ENCODE measurements around the gene HSFX4.
"Not testable (repeated sequence)": the region's sequence is repeated elsewhere in the genome, so short reads cannot be mapped to it uniquely, and the experiment has no call there.

The HSFX4 gene

GRCh38 chrX:149937871-149938426 is 8.6 kb downstream of the HSFX4 start:
- DNase-seq (ENCODE audit: low spot score): peak; percentile 51

GRCh38 chrX:149938427-149938880 is 9.1 kb downstream of the HSFX4 start, which contains the start of gene EOLA2:
Gene EOLA2, minus strand, starts transcription at chrX:149938491. Its CDS starts 4,617 bp downstream, at chrX:149933874.
- DNase-seq (ENCODE audit: low spot score): peak; percentile 90

GRCh38 chrX:149938881-149939654 is 9.7 kb downstream of the HSFX4 start:
- peak; percentile 91 for DNase-seq (ENCODE audit: low spot score)

- DNase-seq (ENCODE audit: low spot score): no peak
Observed at GRCh38 chrX:149939655-149939904, 10.2 kb downstream of the HSFX4 start.

GRCh38 chrX:149939905-149940673 is 10.7 kb downstream of the HSFX4 start:
- DNase-seq (ENCODE audit: low spot score): peak; percentile 87

GRCh38 chrX:149940674-149941024 is 11.3 kb downstream of the HSFX4 start:
- DNase-seq (ENCODE audit: low spot score): not testable (repeated sequence)

GRCh38 chrX:149945087-149945670 is 15.8 kb downstream of the HSFX4 start:
- not testable (repeated sequence) for DNase-seq (ENCODE audit: low spot score)

- not testable (repeated sequence) for DNase-seq (ENCODE audit: low spot score)
Observed at GRCh38 chrX:149945820-149946219, 16.4 kb downstream of the HSFX4 start.

- DNase-seq (ENCODE audit: low spot score): not testable (repeated sequence)
Observed at GRCh38 chrX:149946932-149947331, 17.6 kb downstream of the HSFX4 start.

- DNase-seq (ENCODE audit: low spot score): no peak
Observed at GRCh38 chrX:149948016-149948415, 18.6 kb downstream of the HSFX4 start.

- no peak for DNase-seq (ENCODE audit: low spot score)
Observed at GRCh38 chrX:149949743-149950436, 20.5 kb downstream of the HSFX4 start.

- no peak for DNase-seq (ENCODE audit: low spot score)
Observed at GRCh38 chrX:149950681-149951080, 21.3 kb downstream of the HSFX4 start.

- no peak for DNase-seq (ENCODE audit: low spot score)
Observed at GRCh38 chrX:149961572-149961971, 32.2 kb downstream of the HSFX4 start.

GRCh38 chrX:149962010-149962409 is 32.6 kb downstream of the HSFX4 start:
- DNase-seq (ENCODE audit: low spot score): no peak

GRCh38 chrX:149962859-149963757 is 33.7 kb downstream of the HSFX4 start:
- peak; percentile 49 for DNase-seq (ENCODE audit: low spot score)

GRCh38 chrX:149979126-149979644 is 49.8 kb downstream of the HSFX4 start:
- no peak for DNase-seq (ENCODE audit: low spot score)

All from ecto neural progenitor cell (in vitro differentiated cells).